ENCODE results near the gene ANKH. TPM values are rescaled to one million over a fixed set of nuclear protein-coding genes. Genes with fewer than 3 reads are reported as not detected.
"Not testable (repeated sequence)": the region's sequence is repeated elsewhere in the genome, so short reads cannot be mapped to it uniquely, and the experiment has no call there.

Gene ANKH
- total RNA-seq, 4 donors from 2014 or later, result 33.4 to 49.4 (median 38.0) TPM

- Histone ChIP-seq H3K4me3 (no peak overlapping the region), H3K9me3 (no peaks in the 10 kb centered on the region), H3K27ac (replicated peaks in 1 of 4) (no peak overlapping the region), H3K4me1 (peaks cover 0 to 4% (median 1%) of the 10 kb centered on the region in 4 donors), H3K27me3 (no peaks in the 10 kb centered on the region), H3K36me3 (no peaks in the 10 kb centered on the region)
- intact Hi-C loops (cut with DNase I), result no loop called here
- 83% methylated on average over 15 of the region's 15 CpGs for WGBS
- TF ChIP-seq CTCF (IDR thresholded peaks at IDR 0.05), result no peak
- TF ChIP-seq POLR2A (IDR thresholded peaks at IDR 0.05; ENCODE audit: low read depth), result no peak
- no peak for TF ChIP-seq EP300 (IDR thresholded peaks at IDR 0.05)
- TF ChIP-seq POLR2AphosphoS5 (IDR thresholded peaks at IDR 0.05), result no peak
- DNase-seq (ENCODE audit: extremely low spot score), result no peak
Observed at GRCh38 chr5:14838396-14839319, 32.9 kb downstream of the ANKH start.

GRCh38 chr5:14837423-14838122, 34.0 kb downstream of the ANKH start:
- H3K4me1 ChIP-seq, result peaks cover 0 to 13% (median 6%) of the 10 kb centered on the region in 4 donors
- H3K9me3 ChIP-seq; H3K27me3 ChIP-seq; H3K4me3 ChIP-seq; DNase-seq (ENCODE audit: extremely low spot score); H3K36me3 ChIP-seq; H3K27ac ChIP-seq (replicated peaks in 1 of 4); intact Hi-C loops (cut with DNase I): not testable (repeated sequence)
- 96% methylated on average over 7 of the region's 7 CpGs for WGBS

GRCh38 chr5:14834584-14835550, 36.7 kb downstream of the ANKH start:
- H3K4me1 ChIP-seq, result peaks cover 0 to 19% (median 9%) of the 10 kb centered on the region in 4 donors
- DNase-seq (ENCODE audit: extremely low spot score), result no peak
- H3K27ac ChIP-seq (replicated peaks in 1 of 4), result no peak overlapping the region
- intact Hi-C loops (cut with DNase I), result no loop called here
- H3K4me3 ChIP-seq, result no peak overlapping the region
- no peaks in the 10 kb centered on the region for H3K9me3 ChIP-seq
- no peaks in the 10 kb centered on the region for H3K27me3 ChIP-seq
- TF ChIP-seq POLR2AphosphoS5 (IDR thresholded peaks at IDR 0.05), result no peak
- TF ChIP-seq POLR2A (IDR thresholded peaks at IDR 0.05; ENCODE audit: low read depth), result no peak
- no peak for TF ChIP-seq EP300 (IDR thresholded peaks at IDR 0.05)
- TF ChIP-seq CTCF (IDR thresholded peaks at IDR 0.05), result no peak
- H3K36me3 ChIP-seq, result no peaks in the 10 kb centered on the region
- WGBS, result 86% methylated on average over 11 of the region's 11 CpGs

- no peak for DNase-seq (ENCODE audit: extremely low spot score)
- H3K36me3 ChIP-seq, result no peaks in the 10 kb centered on the region
- intact Hi-C loops (cut with DNase I), result no loop called here
- no peaks in the 10 kb centered on the region for H3K27me3 ChIP-seq
- H3K4me1 ChIP-seq, result peaks cover 0 to 19% (median 12%) of the 10 kb centered on the region in 4 donors
- no peak overlapping the region for H3K4me3 ChIP-seq
- no peaks in the 10 kb centered on the region for H3K9me3 ChIP-seq
- TF ChIP-seq CTCF (IDR thresholded peaks at IDR 0.05), result no peak
- TF ChIP-seq EP300 (IDR thresholded peaks at IDR 0.05), result no peak
- TF ChIP-seq POLR2A (IDR thresholded peaks at IDR 0.05; ENCODE audit: low read depth), result no peak
- no peak for TF ChIP-seq POLR2AphosphoS5 (IDR thresholded peaks at IDR 0.05)
- H3K27ac ChIP-seq (replicated peaks in 1 of 4), result no peak overlapping the region
- 88% methylated on average over 2 of the region's 2 CpGs for WGBS
Observed at GRCh38 chr5:14834062-14834461, 37.5 kb downstream of the ANKH start.
